Left lung (tissue), 10 donors: ENCODE results near the gene TSPAN17. TPM values are rescaled to one million over a fixed set of nuclear protein-coding genes. Genes with fewer than 3 reads are reported as not detected.

Experiments used
- ATAC-seq: fragments of 200-7000 bp; cut with Tn5 transposase; one replicate; pipeline ENCODE4 v1.9.1; 2020; ENCODE audit warnings: moderate library complexity
- DNase-seq, 4 donors: peaks; one replicate each; pipeline ENCODE4 v3.0.0-alpha.2; 2013 to 2020
- H3K27ac ChIP-seq, 2 donors: fragments of 200-600 bp; sonication (generic) in 1 of 2; one replicate each; pipeline versions ENCODE4 v1.5.0 to v1.8.0; 2020 to 2021
- H3K27me3 ChIP-seq, 2 donors: fragments of 200-600 bp; sonication (generic) in 1 of 2; one replicate each; pipeline versions ENCODE4 v1.5.0 to v1.8.0; 2020 to 2021
- H3K36me3 ChIP-seq, 2 donors: fragments of 200-600 bp; sonication (generic) in 1 of 2; one replicate each; pipeline versions ENCODE4 v1.5.0 to v1.8.0; 2020 to 2021
- H3K4me1 ChIP-seq, 2 donors: fragments of 200-600 bp; one replicate each; pipeline ENCODE4 v1.8.0; 2021
- H3K4me3 ChIP-seq, 2 donors: fragments of 200-600 bp; sonication (generic) in 1 of 2; one replicate each; pipeline versions ENCODE4 v1.5.0 to v1.8.0; 2020 to 2021; ENCODE audit warnings: mild to moderate bottlenecking in 1 of 2
- H3K9me3 ChIP-seq, 2 donors: fragments of 200-600 bp; sonication (generic) in 1 of 2; one replicate each; pipeline versions ENCODE4 v1.5.0 to v1.8.0; 2020 to 2021
- intact Hi-C, 2 donors: fragments of 100-400 bp; cut with DNase I; formaldehyde crosslinking; loops; one replicate each; pipeline versions ENCODE4 v1.11.2 to v1.14.2; 2022
- polyA plus RNA-seq, 6 donors: library from polyadenylated mRNA; unstranded; fragments of 120-200 nt; gene quantifications; one replicate each; pipeline ENCODE4 v1.2.1, GENCODE V29; 2013; ENCODE audit not compliant: insufficient read length in 6 of 6
- total RNA-seq, 2 donors: library from RNA; stranded (reverse); fragmentation: NEBNext Ultra II Directional; extraction: Animal tissue kit (Norgen Biotek cat#: 25700); gene quantifications; one replicate each; pipeline ENCODE4 v1.2.1, GENCODE V29; 2021
- TF ChIP-seq, protein P1 (sequence below), 2 donors: fragments of 200-600 bp; sonication (generic) in 1 of 2; IDR thresholded peaks; one replicate each; pipeline versions ENCODE4 v1.5.0 to v1.8.0; 2021; ENCODE audit warnings: antibody characterized with exemption in 2 of 2
- donor health status: DM: no; HTN: yes; CAD: no.
- donor health status: DM: no; HTN: no; CAD: no.

Gene TSPAN17
- total and polyA plus RNA-seq, 8 donors, result 26.0 to 48.3 (median 35.0) TPM

DNA sequence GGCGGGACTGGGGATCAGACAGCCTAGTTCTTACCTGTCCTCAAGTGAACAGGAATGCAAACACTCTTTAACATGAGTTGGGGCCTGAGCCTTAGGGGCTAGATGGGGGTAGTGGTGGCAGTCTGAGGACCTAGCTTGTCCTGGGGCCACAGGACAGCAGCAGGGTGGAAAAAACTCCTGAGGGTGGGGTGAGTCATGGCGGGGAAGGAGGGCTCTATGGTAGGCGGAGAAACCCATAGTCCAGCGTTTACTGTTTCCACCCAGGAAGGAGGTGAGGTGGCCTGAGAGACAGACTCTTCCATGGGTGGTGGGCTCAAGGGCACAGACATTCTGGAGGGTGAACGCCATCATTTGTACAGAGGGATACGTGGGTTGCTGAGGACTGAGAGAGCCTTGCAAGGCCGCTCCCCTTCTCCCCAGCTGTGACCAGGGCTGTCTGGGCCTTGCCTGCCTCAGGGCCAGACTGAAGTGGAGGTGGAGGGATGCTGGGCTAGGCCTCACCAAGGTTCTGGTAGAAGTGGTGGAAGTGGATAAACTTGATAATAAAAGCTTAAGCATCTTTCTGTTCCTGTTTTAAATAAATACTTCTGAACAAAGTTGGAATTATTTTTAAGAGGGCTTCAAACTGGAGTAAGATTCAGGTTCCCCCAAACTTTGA lies 1.1 kb upstream of the TSPAN17 start:
- Histone ChIP-seq H3K9me3 (no peaks in the 10 kb centered on the region), H3K27me3 (no peaks in the 10 kb centered on the region), H3K36me3 (no peaks in the 10 kb centered on the region), H3K4me3 (peak overlapping the region in 1 of 2 donors; percentile 72), H3K4me1 (peaks cover 14 to 17% of the 10 kb centered on the region in 2 donors), H3K27ac (peak overlapping the region; percentile 33 to 77)
- TF ChIP-seq, protein P1, sequence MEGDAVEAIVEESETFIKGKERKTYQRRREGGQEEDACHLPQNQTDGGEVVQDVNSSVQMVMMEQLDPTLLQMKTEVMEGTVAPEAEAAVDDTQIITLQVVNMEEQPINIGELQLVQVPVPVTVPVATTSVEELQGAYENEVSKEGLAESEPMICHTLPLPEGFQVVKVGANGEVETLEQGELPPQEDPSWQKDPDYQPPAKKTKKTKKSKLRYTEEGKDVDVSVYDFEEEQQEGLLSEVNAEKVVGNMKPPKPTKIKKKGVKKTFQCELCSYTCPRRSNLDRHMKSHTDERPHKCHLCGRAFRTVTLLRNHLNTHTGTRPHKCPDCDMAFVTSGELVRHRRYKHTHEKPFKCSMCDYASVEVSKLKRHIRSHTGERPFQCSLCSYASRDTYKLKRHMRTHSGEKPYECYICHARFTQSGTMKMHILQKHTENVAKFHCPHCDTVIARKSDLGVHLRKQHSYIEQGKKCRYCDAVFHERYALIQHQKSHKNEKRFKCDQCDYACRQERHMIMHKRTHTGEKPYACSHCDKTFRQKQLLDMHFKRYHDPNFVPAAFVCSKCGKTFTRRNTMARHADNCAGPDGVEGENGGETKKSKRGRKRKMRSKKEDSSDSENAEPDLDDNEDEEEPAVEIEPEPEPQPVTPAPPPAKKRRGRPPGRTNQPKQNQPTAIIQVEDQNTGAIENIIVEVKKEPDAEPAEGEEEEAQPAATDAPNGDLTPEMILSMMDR (IDR thresholded peaks at IDR 0.05), result no peak
- ATAC-seq (no peak), DNase-seq (no peak)
- intact Hi-C loops, result no loop called here

- peak overlapping the region; percentile 33 to 77 for H3K27ac ChIP-seq
- H3K4me3 ChIP-seq, result peak overlapping the region; percentile 33 to 72
- intact Hi-C loops, result no loop called here
- H3K9me3 ChIP-seq, result no peaks in the 10 kb centered on the region
- ATAC-seq, result no peak
- H3K4me1 ChIP-seq, result peaks cover 14 to 17% of the 10 kb centered on the region in 2 donors
- TF ChIP-seq, protein P1 (IDR thresholded peaks at IDR 0.05), result no peak
- peak in 1 of 4 donors; percentile 80 for DNase-seq
- H3K27me3 ChIP-seq, result no peaks in the 10 kb centered on the region
- H3K36me3 ChIP-seq, result no peaks in the 10 kb centered on the region
Observed at GRCh38 chr5:176646707-176647029, 616 bp upstream of the TSPAN17 start.

DNA sequence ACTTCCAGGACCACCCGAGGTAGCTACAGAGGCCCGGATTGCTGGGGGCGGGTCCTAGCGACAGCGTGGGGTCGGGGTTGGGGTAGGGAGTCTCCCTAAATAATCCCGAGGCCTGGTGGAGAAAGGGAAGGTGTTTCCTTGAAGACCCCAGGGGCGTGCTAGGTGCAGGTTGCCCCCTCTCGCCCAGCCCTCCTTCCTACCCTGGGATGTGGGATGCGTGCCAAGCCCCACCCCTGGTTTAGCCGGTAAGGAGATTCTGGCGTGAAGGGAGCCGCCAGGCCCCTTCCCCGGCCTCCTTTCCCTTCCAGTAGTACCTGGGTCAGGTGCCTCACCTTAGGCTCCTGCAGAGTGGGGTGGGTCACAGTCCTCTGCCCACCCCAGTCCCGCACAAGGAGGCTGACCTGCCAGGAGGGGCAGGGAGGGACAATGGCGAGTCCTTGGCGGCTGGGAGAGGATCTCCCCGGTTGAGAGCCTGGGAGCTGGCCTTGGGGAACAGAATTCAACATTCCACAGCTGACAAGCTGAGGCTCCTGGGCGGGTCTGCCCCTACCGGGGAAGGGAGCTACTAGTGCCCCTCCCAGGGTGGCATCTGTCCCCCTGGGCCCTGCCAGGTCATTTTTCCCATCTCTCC lies 674 bp downstream of the TSPAN17 start:
- Histone ChIP-seq H3K27me3 (no peaks in the 10 kb centered on the region), H3K4me3 (peak overlapping the region; percentile 68 to 72), H3K9me3 (no peaks in the 10 kb centered on the region), H3K27ac (peak overlapping the region; percentile 44 to 77), H3K36me3 (peaks cover 0 to 7% of the 10 kb centered on the region in 2 donors), H3K4me1 (peaks cover 14 to 17% of the 10 kb centered on the region in 2 donors)
- peak; percentile 11 for ATAC-seq
- TF ChIP-seq, protein P1 (IDR thresholded peaks at IDR 0.05), result no peak
- DNase-seq, result peak; percentile 43 to 84 (median 67)
- intact Hi-C loops, result no loop called here

DNA sequence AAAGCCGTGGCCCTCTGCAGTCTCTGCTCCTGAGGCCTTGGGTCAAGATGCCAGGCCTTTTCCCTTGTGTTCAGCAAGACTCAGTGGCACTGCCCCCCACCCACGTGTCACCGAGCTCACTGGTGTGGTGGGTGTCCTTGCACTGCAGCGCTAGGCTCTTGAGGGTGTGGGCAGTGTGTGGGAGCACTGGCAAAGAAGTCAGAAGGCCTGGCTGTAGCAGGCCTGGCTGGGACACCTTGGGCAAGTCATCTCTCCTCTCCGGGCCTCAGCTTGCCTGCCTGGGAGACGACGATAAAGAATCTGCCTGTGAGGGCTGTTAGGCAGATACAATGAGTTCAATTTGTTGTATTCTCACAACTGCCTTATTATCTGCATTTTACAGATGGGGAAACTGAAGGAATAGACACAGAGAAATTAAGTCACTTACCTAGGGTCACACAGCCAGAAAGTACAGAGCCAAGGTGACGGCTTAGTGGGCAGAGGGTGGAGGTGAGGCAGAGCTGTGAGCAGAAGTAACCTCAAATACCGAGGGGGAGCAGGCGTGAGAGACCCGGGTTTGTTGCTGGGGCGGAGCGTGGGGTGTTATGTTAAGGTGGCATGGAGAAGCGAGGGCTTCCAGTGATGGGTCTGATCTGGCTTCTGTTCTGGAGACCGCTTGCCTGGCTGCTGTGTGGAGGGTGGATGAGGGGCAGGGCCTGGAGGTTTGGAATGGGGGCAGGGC lies 1.4 kb downstream of the TSPAN17 start:
- Histone ChIP-seq H3K36me3 (peaks cover 0 to 14% of the 10 kb centered on the region in 2 donors), H3K27me3 (no peaks in the 10 kb centered on the region), H3K27ac (peak overlapping the region in 1 of 2 donors; percentile 77), H3K9me3 (no peaks in the 10 kb centered on the region), H3K4me3 (peak overlapping the region; percentile 68 to 72), H3K4me1 (peaks cover 14 to 17% of the 10 kb centered on the region in 2 donors)
- ATAC-seq (no peak), DNase-seq (no peak)
- intact Hi-C loops, result no loop called here
- TF ChIP-seq, protein P1 (IDR thresholded peaks at IDR 0.05), result no peak

DNA sequence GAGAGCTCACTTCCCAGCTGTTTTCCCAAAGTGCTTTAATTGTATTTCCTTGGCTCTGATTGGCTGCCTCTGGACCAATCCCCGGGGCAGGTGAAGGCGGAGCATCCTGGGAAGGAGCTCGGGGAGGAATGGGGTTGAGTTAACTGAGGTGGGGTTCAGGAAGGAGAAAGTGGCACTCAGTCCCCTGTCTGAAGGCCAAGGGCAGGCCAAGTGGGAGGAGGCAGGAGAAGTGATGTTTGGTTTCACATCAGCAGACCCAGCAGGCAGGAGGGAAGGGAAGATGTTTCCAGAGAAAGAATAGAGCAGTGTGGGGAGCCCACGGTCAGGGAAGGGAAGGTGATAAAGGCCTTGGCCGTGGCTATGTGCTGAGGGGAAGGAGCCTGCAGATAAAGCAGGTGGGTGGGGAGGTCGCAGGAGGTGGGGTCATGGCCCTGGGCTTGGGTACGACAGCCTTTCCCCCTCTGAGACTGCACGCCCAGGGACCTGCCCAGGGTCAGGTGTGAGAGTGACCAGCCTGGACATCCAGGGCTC lies 3.1 kb downstream of the TSPAN17 start:
- intact Hi-C loops, result no loop called here
- H3K9me3 ChIP-seq, result no peaks in the 10 kb centered on the region
- H3K27ac ChIP-seq, result no peak overlapping the region
- peaks cover 0 to 31% of the 10 kb centered on the region in 2 donors for H3K36me3 ChIP-seq
- no peak overlapping the region for H3K4me3 ChIP-seq
- ATAC-seq, result no peak
- H3K4me1 ChIP-seq, result peaks cover 14 to 17% of the 10 kb centered on the region in 2 donors
- TF ChIP-seq, protein P1 (IDR thresholded peaks at IDR 0.05), result no peak
- DNase-seq, result no peak
- no peaks in the 10 kb centered on the region for H3K27me3 ChIP-seq
